Stimulated activated naive CD4-positive, alpha-beta T cell treated with Interleukin-2 at 50 U/mL for 16 hours (primary cell): Measurements from ENCODE around the gene NOL4.
"Not testable (repeated sequence)": the region's sequence is repeated elsewhere in the genome, so short reads cannot be mapped to it uniquely, and the experiment has no call there.

Source experiments
- DNase-seq: peaks from one replicate; lab custom pipeline; 2025; lab: John Stamatoyannopoulos, UW

NOL4 gene, protein sequence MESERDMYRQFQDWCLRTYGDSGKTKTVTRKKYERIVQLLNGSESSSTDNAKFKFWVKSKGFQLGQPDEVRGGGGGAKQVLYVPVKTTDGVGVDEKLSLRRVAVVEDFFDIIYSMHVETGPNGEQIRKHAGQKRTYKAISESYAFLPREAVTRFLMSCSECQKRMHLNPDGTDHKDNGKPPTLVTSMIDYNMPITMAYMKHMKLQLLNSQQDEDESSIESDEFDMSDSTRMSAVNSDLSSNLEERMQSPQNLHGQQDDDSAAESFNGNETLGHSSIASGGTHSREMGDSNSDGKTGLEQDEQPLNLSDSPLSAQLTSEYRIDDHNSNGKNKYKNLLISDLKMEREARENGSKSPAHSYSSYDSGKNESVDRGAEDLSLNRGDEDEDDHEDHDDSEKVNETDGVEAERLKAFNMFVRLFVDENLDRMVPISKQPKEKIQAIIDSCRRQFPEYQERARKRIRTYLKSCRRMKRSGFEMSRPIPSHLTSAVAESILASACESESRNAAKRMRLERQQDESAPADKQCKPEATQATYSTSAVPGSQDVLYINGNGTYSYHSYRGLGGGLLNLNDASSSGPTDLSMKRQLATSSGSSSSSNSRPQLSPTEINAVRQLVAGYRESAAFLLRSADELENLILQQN

DNA sequence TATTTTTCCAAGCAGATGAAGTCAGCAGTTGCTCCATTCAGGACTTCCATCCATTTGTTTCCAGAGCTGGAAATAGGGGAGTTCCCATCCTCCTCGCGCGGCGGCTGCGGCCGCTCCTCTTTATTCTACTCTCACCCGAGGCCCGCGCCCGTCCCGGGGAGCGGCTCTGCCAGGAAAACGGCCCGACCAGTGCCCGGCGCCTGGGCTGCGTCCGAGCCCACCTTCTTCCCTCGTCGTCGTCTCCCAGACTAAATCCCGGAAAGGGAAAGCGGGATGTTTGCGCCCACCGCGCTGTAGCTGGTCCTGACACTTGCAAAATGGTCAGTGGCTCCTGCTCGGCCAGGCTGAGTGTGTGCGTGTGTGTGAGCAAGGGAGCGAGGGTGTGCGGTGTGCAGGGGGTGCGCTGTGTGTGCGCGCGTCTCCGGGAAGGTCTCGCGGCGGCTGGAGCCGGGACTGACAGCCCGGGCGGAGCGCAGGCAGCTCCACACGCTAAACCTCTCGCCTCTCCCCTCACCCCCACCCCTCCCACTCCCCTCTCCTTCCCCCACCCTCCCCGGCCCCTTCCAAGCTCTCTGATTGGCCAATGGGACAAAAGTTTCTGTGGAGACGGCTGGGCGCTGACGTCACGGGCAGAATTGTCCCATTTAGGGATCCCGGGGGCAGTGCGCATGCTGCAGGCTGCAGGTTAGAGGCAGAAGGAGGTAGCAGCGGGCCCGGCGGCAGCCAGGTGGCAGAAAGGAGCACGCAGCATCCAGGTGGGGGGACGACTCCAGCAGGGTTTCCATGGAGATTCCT, at the start of gene NOL4:
Gene NOL4, minus strand, starts transcription at position 491 of the 795 bp plus-strand sequence. CDS start 1,660 bp downstream, outside the sequence.
- DNase-seq = no peak

GRCh38 chr18:34266029-34266428, 41.3 kb upstream of the NOL4 start:
- DNase-seq = not testable (repeated sequence)

GRCh38 chr18:34261865-34262780, 37.4 kb upstream of the NOL4 start:
- DNase-seq = no peak

DNA sequence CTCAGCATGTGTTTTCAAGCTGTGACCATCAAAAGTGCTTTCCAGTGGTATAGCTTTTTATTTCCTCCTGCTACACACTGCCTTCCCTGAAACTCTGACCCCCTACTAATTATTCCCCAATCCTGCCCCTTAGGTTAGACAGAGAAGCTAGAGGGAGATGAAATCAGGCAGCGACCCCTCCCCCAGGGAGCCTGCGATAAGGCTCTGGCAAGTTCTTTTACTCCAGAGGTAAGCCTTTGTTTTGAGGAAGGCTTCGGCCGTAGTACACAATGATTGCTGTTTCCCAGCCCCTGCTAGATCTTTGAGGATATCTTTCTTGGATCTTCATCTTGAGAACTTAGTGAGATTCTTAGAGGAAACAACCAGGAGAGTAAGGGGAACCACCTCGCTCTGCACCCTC, 33.5 kb upstream of the NOL4 start:
- DNase-seq = no peak

- DNase-seq = no peak
Measured at GRCh38 chr18:34251919-34252318, 27.2 kb upstream of the NOL4 start.

- DNase-seq = no peak
Measured at GRCh38 chr18:34248727-34249126, 24.0 kb upstream of the NOL4 start.

DNA sequence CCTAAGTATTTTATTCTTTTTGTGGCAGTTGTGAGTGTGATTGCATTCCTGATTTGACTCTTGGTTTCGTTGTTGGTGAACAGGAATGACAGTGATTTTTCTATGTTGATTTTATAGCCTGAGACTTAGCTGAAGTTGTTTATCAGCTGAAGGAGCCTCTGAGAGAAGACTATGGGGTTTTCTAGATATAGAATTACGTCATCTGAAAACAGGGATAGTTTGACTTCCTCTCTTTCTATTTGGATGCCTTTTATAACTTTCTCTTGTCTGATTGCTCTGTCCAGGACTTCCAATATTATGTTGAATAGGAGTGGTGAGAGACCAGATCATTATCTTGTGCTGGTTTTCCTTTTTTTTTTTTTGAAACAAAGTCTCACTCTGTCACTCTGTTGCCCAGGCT, 18.0 kb upstream of the NOL4 start:
- no peak for DNase-seq

- DNase-seq = not testable (repeated sequence)
Measured at GRCh38 chr18:34233781-34234388, 9.2 kb upstream of the NOL4 start.

GRCh38 chr18:34225218-34225553, 473 bp upstream of the NOL4 start:
- no peak for DNase-seq

DNA sequence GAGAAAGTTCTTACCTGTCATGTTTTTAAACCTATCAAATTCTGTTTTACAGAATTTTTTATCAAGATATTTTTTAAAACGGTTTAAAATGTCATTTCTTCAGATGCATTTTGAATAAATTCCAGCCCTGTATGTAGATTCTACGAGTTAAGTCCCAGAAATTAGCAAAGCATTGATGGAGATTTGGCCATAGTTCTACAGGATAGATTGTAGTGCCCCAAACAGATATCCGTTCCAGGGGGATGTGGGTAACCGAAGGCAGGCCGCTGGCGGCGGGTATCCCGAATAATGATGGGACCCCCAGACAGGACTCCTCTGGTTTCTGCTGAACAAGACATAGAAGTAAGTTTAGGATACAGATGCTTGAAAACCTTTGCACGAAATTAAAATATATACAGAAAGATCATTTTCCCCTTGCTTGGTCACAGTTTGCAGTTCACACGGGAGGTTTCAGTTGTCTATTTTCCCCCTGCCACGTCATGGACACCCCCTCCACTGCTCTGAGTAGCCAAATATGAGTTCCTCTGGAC, 755 bp downstream of the NOL4 start:
- DNase-seq = no peak

- no peak for DNase-seq
Measured at GRCh38 chr18:34223164-34223892, 1.4 kb downstream of the NOL4 start.

DNA sequence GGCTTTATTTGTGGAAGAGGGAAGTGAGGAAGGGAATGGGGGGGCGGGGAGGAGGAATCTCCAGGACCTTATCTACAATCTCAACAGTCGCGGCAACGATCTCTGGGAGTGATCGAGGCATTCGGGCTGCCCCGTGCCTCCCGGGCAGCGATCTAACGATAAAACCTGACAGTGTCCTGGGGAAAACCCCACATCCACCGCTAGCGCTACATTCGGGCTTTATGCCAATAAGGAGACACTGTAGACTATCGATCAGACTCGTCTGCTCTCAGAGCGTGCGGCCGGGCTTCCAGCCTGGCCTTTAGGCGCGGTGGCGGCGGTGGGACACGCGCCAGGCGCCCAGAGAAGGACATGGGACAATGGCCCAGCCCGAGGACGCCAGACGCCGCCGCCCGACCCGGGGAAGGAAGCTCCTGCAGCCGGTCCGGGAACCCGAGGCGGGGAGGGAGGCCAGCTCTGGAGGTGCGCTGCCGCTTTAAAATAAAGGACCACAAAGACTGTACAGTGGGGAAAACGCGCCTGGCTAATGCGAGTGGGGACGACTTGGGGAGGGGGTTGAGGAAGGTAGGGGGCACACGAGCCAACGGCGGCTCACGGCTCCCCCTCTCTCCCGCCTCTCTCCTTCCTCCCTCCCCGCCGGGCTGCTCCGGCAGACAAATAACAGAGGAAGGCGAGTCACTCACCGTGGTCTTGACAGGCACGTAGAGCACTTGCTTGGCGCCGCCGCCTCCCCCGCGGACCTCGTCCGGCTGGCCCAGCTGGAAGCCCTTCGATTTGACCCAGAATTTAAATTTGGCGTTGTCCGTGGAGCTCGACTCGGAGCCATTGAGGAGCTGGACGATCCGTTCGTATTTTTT, 2.2 kb downstream of the NOL4 start:
- DNase-seq = no peak

DNA sequence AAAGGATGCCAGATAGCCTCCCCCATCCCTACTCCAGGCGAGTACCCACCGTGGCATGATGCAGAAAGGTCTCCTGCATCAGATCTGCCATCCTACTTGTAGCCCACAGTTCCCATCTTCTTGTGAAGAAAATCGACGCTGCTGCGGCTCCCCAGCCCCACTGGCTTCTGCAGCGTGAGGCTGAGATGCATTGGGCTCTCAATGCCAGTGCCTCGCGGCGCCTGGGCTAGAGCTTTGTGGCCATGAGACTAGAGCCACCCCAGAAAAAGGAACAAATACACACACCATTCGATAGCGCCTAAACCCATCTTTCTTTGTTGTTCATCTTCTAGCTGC, 2.8 kb downstream of the NOL4 start:
- DNase-seq = no peak

DNA sequence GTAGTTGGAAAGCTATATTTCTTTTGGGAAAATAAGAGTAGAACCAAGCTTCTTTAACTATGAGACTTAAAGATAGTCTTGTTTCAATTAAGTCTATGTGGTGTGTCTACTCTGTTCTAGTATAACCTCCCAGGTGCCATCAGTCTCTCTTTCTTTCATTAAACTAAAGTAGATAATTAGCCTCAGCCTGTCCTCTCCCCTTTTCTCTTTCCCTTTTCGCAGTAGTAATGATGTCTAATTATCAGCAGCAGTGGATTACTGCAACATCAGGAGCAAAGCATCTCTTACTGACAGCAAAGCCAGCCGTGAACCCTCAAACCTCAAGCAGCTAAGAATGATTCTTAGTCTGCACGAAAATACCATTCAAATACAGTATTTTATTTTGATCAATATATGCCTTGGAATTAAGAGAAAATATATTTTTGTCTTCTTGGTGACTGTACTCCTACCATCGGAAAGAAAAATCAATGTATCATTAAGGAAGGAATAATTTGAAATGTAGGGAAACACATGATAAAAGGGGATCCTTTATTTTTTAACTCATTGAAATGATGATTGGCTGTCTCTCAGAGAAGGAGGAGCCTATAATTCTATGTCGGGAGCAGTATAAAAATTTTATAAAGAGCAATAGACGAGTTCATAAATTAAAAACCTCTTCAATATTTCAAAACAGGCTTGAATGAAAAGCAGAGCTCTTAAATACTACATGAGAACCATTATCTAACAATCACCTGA, 4.5 kb downstream of the NOL4 start:
- no peak for DNase-seq

DNA sequence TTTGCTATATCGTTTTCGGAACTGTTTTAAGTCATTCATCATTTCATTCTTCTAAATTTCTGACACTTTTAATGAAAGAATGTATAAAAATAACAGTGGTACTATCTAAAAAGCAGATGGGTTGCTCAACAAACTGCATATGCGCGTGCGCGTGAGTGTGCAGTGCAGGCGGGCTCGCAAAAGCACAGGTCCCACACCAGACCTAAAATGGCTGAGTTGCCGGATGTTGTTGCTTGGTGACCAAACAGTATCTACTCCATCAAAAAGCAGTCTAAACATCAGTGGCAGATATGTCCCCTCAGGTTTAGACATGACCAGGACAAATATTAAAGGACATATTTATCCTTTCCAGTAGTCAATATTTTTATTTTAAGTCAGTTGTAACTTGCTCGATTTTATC, 5.1 kb downstream of the NOL4 start:
- no peak for DNase-seq

DNA sequence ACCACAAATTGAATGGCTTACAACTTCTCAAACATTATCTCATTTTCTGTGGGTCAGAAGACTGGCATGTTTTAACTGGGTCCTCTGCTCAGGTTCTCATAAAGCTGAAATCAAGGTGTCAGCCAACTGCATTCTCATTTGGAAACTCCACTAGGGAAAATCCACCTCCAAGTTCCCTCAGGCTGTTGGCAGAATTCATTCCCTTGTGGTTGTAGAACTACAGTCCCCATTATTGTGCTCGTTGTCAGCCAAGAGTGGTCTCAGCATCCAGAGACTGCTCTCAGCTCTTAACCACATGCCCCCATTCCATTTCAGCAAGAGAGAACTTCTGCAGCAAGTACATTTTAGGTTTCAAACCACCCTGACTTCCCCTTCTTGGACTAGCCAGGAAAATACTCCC, 12.2 kb downstream of the NOL4 start:
- no peak for DNase-seq

DNA sequence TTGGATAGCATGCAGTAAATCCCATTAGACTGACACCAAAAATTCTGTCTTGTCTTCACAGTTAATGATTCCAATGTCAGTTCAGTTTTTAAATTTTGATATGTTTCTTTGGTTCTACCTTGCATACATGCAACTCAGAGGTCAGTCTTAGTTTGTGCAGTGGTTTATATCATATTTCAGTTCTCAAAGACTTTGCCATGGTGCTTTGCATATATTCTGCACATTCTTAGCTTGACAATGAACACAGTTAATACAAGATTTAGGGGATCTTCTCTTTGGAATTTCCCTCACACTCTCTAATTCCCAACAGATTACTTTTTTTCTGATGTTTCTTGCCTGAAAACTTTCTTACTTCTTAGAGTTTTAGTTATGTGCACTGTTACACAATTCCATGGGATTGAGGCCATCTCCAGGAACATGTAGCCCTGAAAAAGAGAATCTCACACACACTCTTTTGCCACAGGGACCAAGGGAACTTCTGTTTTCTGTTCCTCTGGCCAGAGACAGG, 17.3 kb downstream of the NOL4 start:
- no peak for DNase-seq

DNA sequence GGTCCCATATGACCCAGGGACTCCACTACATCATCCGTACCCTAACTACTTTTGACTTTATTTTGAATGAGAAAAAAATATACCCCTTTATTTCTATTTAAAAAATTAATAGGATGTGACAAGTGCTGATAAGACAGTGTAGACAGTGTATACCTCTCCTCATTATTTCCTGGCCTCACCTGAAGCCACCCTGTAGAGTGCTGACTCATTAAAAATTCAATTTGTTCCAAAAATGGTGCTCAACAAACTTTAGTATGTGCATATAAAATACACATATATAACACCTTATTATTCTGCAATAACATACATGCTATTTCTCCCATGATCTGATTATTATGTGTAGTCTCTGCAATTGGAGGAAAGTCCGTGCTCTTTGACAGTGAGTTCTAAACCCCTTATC, 20.8 kb downstream of the NOL4 start:
- no peak for DNase-seq

GRCh38 chr18:34196256-34196655, 28.5 kb downstream of the NOL4 start:
- DNase-seq = no peak
